A549 (cell line): ENCODE measurements around the gene FXYD4. TPM values are rescaled to one million over a fixed set of nuclear protein-coding genes. Genes with fewer than 3 reads are reported as not detected.
A peak's percentile ranks its signal among the peaks of the same experiment; 100 is the strongest.
"Not testable (repeated sequence)": the region's sequence is repeated elsewhere in the genome, so short reads cannot be mapped to it uniquely, and the experiment has no call there.

Experiments
- ATAC-seq, 2 experiments: fragments of 200-7000 bp in 1 of 2; fragments of >200 bp in 1 of 2; cut with Nextera tagmentation in 1 of 2; cut with Tn5 transposase in 1 of 2; 3 replicates each; pipeline versions ENCODE4 v1.8.0 to v1.9.1; 2018 to 2020; ENCODE audit warnings: mild to moderate bottlenecking in 1 of 2, moderate library complexity in 1 of 2
- CTCF ChIA-PET: fragments of 300-600 bp; sonication (Branson Sonifier 250); formaldehyde crosslinking; extraction: SDS; loops from one replicate; lab custom pipeline; 2021; ENCODE audit warnings: antibody characterized with exemption, inconsistent platforms; lab: Yijun Ruan, JAX
- POLR2A ChIA-PET: fragments of 350-600 bp; formaldehyde crosslinking; extraction: SDS; loops from one replicate; lab custom pipeline; 2021; ENCODE audit warnings: antibody characterized with exemption, inconsistent platforms; lab: Yijun Ruan, JAX
- DNase-seq, 2 experiments: peaks; one replicate each; pipeline versions ENCODE4 v3.0.0 to v3.0.0-alpha.2; 2011 to 2016; ENCODE audit warnings: low read depth in 1 of 2, low spot score in 1 of 2
- FAIRE-seq: peaks from 2 replicates; lab custom pipeline; 2011; peaks lifted over from hg19 to GRCh38; lab: Jason Lieb, UNC
- H3K27ac ChIP-seq, 2 experiments: fragments of >200 bp; sonication (Bioruptor Twin); formaldehyde crosslinking; 3 replicates each; pipeline ENCODE4 v1.5.1; 2016 to 2017
- H3K4me1 ChIP-seq: fragments of >200 bp; sonication (Bioruptor Twin); formaldehyde crosslinking; 3 replicates; pipeline ENCODE4 v1.6.1; 2016
- H3K4me2 ChIP-seq: fragments of >200 bp; sonication (Bioruptor Twin); formaldehyde crosslinking; 3 replicates; pipeline ENCODE4 v1.6.1; 2016
- H3K4me3 ChIP-seq: fragments of >200 bp; sonication (Bioruptor Twin); formaldehyde crosslinking; 3 replicates; pipeline ENCODE4 v1.5.1; 2016
- H3K9me3 ChIP-seq: fragments of >200 bp; sonication (Bioruptor Twin); formaldehyde crosslinking; 3 replicates; pipeline ENCODE4 v1.6.1; 2016
- ATOH8 ChIP-seq: fragments of 250-450 bp; sonication (Bioruptor Pico); IDR thresholded peaks from 2 replicates; pipeline ENCODE4 v1.5.0; 2020; ENCODE audit warnings: low read depth, mild to moderate bottlenecking, moderate library complexity
- BHLHE40 ChIP-seq: IDR thresholded peaks from 2 replicates; pipeline ENCODE4 v1.6.1; 2012; ENCODE audit warnings: low read depth, low read length, inconsistent platforms
- CBX8 ChIP-seq: fragments of 200-600 bp; sonication (generic); IDR thresholded peaks from 2 replicates; pipeline ENCODE4 v1.6.1; 2016
- CHD2 ChIP-seq: fragments of 150-350 bp; IDR thresholded peaks from 2 replicates; pipeline ENCODE4 v1.6.1; 2014; ENCODE audit warnings: low read length; ENCODE audit not compliant: partially characterized antibody
- CTCF ChIP-seq: fragments of >200 bp; sonication (Bioruptor Twin); formaldehyde crosslinking; IDR thresholded peaks from 3 replicates; pipeline ENCODE4 v1.5.1; 2016
- EHF ChIP-seq: fragments of 250-450 bp; sonication (Bioruptor Pico); IDR thresholded peaks from 2 replicates; pipeline ENCODE4 v1.5.0; 2020; ENCODE audit warnings: mild to moderate bottlenecking
- EHMT2 ChIP-seq: fragments of 200-600 bp; sonication (generic); IDR thresholded peaks from 2 replicates; pipeline ENCODE4 v1.6.1; 2016; ENCODE audit warnings: antibody characterized with exemption, low read depth, mild to moderate bottlenecking, moderate library complexity
- FOXS1 ChIP-seq: fragments of 250-450 bp; sonication (Bioruptor Pico); IDR thresholded peaks from 2 replicates; pipeline ENCODE4 v1.5.0; 2020; ENCODE audit warnings: mild to moderate bottlenecking, moderate library complexity
- GATA3 ChIP-seq: IDR thresholded peaks from 2 replicates; pipeline ENCODE4 v1.6.1; 2012; ENCODE audit warnings: borderline replicate concordance
- HDAC2 ChIP-seq: fragments of 200-600 bp; sonication (generic); IDR thresholded peaks from 2 replicates; pipeline ENCODE4 v1.6.1; 2016
- HES2 ChIP-seq: fragments of >200 bp; sonication (Bioruptor Twin); formaldehyde crosslinking; IDR thresholded peaks from 2 replicates; pipeline ENCODE4 v1.6.1; 2016
- HOXA7 ChIP-seq: fragments of 250-450 bp; sonication (Bioruptor Pico); IDR thresholded peaks from 2 replicates; pipeline ENCODE4 v1.5.0; 2020; ENCODE audit warnings: mild to moderate bottlenecking, moderate library complexity
- HOXB5 ChIP-seq: fragments of 250-450 bp; sonication (Bioruptor Pico); IDR thresholded peaks from 2 replicates; pipeline ENCODE4 v1.5.0; 2020; ENCODE audit warnings: mild to moderate bottlenecking, moderate library complexity
- KDM1A ChIP-seq: fragments of 200-600 bp; sonication (generic); IDR thresholded peaks from 2 replicates; pipeline ENCODE4 v1.6.1; 2016; ENCODE audit warnings: low read depth, mild to moderate bottlenecking
- KDM5A ChIP-seq: fragments of 200-600 bp; sonication (generic); IDR thresholded peaks from 2 replicates; pipeline ENCODE4 v1.6.1; 2016; ENCODE audit warnings: antibody characterized with exemption, mild to moderate bottlenecking
- MAFK ChIP-seq: fragments of 450-650 bp; IDR thresholded peaks from 2 replicates; pipeline ENCODE4 v1.6.1; 2014; ENCODE audit not compliant: partially characterized antibody
- MAZ ChIP-seq: fragments of 150-350 bp; IDR thresholded peaks from 2 replicates; pipeline ENCODE4 v1.6.1; 2014; ENCODE audit warnings: antibody characterized with exemption, low read depth, low read length, borderline replicate concordance
- NFE2L2 ChIP-seq: fragments of 150-350 bp; conservative IDR thresholded peaks from 2 replicates; pipeline ENCODE4 v1.6.1; 2014; ENCODE audit warnings: low read length
- POLR2A ChIP-seq: IDR thresholded peaks from 2 replicates; pipeline ENCODE4 v1.6.1; 2012; ENCODE audit warnings: mild to moderate bottlenecking, low read length
- RARB ChIP-seq: fragments of 250-450 bp; sonication (Bioruptor Pico); IDR thresholded peaks from 2 replicates; pipeline ENCODE4 v1.8.0; 2021; ENCODE audit warnings: mild to moderate bottlenecking, moderate library complexity
- RCOR1 ChIP-seq: fragments of 150-350 bp; IDR thresholded peaks from 2 replicates; pipeline ENCODE4 v1.6.1; 2014; ENCODE audit warnings: antibody characterized with exemption, low read length, low read depth
- RFX5 ChIP-seq: fragments of 450-650 bp; IDR thresholded peaks from 2 replicates; pipeline ENCODE4 v1.7.1; 2014; ENCODE audit warnings: antibody characterized with exemption, mild to moderate bottlenecking, moderate library complexity
- RNF2 ChIP-seq: fragments of 200-600 bp; sonication (generic); IDR thresholded peaks from 2 replicates; pipeline ENCODE4 v1.6.1; 2016; ENCODE audit warnings: low read depth, mild to moderate bottlenecking, antibody characterized with exemption, moderate library complexity, borderline replicate concordance
- TFCP2L1 ChIP-seq: fragments of 250-450 bp; sonication (Bioruptor Pico); IDR thresholded peaks from 2 replicates; pipeline ENCODE4 v1.5.0; 2021; ENCODE audit warnings: mild to moderate bottlenecking
- ZNF302 ChIP-seq: fragments of 250-450 bp; sonication (Bioruptor Pico); IDR thresholded peaks from 2 replicates; pipeline ENCODE4 v1.9.0; 2021; ENCODE audit warnings: inconsistent platforms, mild to moderate bottlenecking, moderate library complexity
- WGBS: methylation state at CpG from one replicate; pipeline ENCODE4 v1.1.6; 2017; ENCODE audit errors: missing lambda C conversion rate; 5-methylcytosine and 5-hydroxymethylcytosine counted together
- polyA plus RNA-seq, 4 experiments: library from polyadenylated mRNA; depleted of rRNA in 3 of 4; stranded (reverse); fragments of >200 nt; fragmentation: RNase III in 1 of 4; extraction: RNeasy Plus Mini Kit Qiagen cat#74134 plus additional on column Dnase treatment in 1 of 4; gene quantifications; 2 replicates in 3 of 4; 3 replicates in 1 of 4; pipeline ENCODE4 v1.2.3, GENCODE V29; 2011 to 2017
- TF ChIP-seq, protein P1 (sequence below): fragments of 150-350 bp; IDR thresholded peaks from 2 replicates; pipeline ENCODE4 v1.6.1; 2014; ENCODE audit warnings: low read depth, mild to moderate bottlenecking, low read length

Gene FXYD4
- polyA plus RNA-seq, 2 of the 4 experiments (the other 2 are of a cell fraction), result not detected

DNA sequence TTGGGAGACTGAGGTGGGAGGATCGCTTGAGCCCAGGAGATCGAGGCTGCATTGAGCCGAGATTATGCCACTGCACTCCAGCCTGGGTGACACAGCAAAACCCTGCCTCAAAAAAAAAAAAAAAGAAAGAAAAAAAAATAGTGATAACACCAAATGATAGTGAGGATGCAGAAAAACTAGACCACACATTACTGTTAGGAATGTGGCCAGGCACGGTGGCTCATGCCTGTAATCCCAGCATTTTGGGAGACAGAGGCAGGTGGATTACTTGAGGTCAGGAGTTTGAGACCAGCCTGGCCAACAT is 40.7 kb upstream of the FXYD4 start:
- peaks cover 34% of the 10 kb centered on the region for H3K4me1 ChIP-seq
- H3K27ac ChIP-seq, result peak overlapping the region; percentile 57 to 80
- POLR2A ChIA-PET, DNase-seq, FAIRE-seq, H3K9me3 ChIP-seq: not testable (repeated sequence)
- CTCF ChIA-PET, result interaction anchor here (0.7 to 2.2 kb wide), 2 partner anchors 16 to 38 kb away, joined by 5 to 6 read pairs; no protein-coding TSS in a partner anchor
- H3K4me2 ChIP-seq, result peak overlapping the region; percentile 9; the same call in 2 of the 3 replicates
- WGBS, result 39% methylated on average over 4 of the region's 4 CpGs
- peak in 1 of 2 experiments; percentile 23; a peak in 3 of 6 replicates for ATAC-seq
- peak; percentile 26 for TF ChIP-seq MAFK
- TF ChIP-seq, all 56 proteins: peak for 1; not testable (repeated sequence) for 55
- H3K4me3 ChIP-seq, result not testable (repeated sequence)

- Histone ChIP-seq H3K4me3 (no peak overlapping the region), H3K27ac (peak overlapping the region; percentile 30 to 65; a peak in 3 of 6 replicates), H3K9me3 (no peaks in the 10 kb centered on the region)
- no peak for TF ChIP-seq KDM1A
- no peak for TF ChIP-seq RFX5
- TF ChIP-seq ATOH8, result no peak
- no peak for TF ChIP-seq RCOR1
- TF ChIP-seq CTCF, result no peak
- no peak for TF ChIP-seq BHLHE40
- no peak for TF ChIP-seq EHF (CRISPR knock-in tag)
- TF ChIP-seq NFE2L2, result no peak
- TF ChIP-seq, protein P1, sequence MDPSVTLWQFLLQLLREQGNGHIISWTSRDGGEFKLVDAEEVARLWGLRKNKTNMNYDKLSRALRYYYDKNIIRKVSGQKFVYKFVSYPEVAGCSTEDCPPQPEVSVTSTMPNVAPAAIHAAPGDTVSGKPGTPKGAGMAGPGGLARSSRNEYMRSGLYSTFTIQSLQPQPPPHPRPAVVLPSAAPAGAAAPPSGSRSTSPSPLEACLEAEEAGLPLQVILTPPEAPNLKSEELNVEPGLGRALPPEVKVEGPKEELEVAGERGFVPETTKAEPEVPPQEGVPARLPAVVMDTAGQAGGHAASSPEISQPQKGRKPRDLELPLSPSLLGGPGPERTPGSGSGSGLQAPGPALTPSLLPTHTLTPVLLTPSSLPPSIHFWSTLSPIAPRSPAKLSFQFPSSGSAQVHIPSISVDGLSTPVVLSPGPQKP, result no peak
- TF ChIP-seq HOXB5 (CRISPR knock-in tag), result no peak
- no peak for TF ChIP-seq RARB
- TF ChIP-seq HDAC2, result no peak
- TF ChIP-seq FOXS1 (CRISPR knock-in tag), result no peak
- no peak for TF ChIP-seq HOXA7 (CRISPR knock-in tag)
- TF ChIP-seq HES2, result no peak
- no peak for TF ChIP-seq EHMT2
- no peak for TF ChIP-seq POLR2A
- TF ChIP-seq, all 56 proteins: peak for 0
- Histone ChIP-seq H3K4me1 (peaks cover 52% of the 10 kb centered on the region), H3K4me2 (no peak overlapping the region)
- CTCF ChIA-PET, result no interaction called here
- WGBS, result 74% methylated on average over 3 of the region's 3 CpGs
- DNase-seq, result no peak
- POLR2A ChIA-PET, result no interaction called here
- FAIRE-seq, result no peak
- ATAC-seq, result no peak
Observed at GRCh38 chr10:43333653-43334052, 37.8 kb upstream of the FXYD4 start.

GRCh38 chr10:43336061-43336460 is 35.4 kb upstream of the FXYD4 start:
- peak overlapping the region; percentile 51; the same call in 2 of the 3 replicates for H3K4me2 ChIP-seq
- H3K4me3 ChIP-seq, result no peak overlapping the region
- peaks cover 63% of the 10 kb centered on the region for H3K4me1 ChIP-seq
- CTCF ChIA-PET, result interaction anchor here (1.5 to 1.7 kb wide), 3 partner anchors 13 to 70 kb away, joined by 4 to 7 read pairs (median 7); no protein-coding TSS in a partner anchor
- WGBS, result 75% methylated on average over 3 of the region's 3 CpGs
- no peak for DNase-seq
- no peak for TF ChIP-seq TFCP2L1
- no peak for TF ChIP-seq RNF2
- TF ChIP-seq RFX5, result no peak
- TF ChIP-seq ZNF302 (CRISPR knock-in tag), result no peak
- no peak for TF ChIP-seq CHD2
- no peak for TF ChIP-seq MAZ
- no peak for TF ChIP-seq BHLHE40
- TF ChIP-seq KDM5A, result no peak
- TF ChIP-seq HDAC2, result no peak
- TF ChIP-seq CBX8, result no peak
- TF ChIP-seq HOXA7 (CRISPR knock-in tag), result no peak
- no peak for TF ChIP-seq GATA3
- POLR2A ChIA-PET, result interaction anchor here (1.1 kb wide), 1 partner anchor 31 kb away, joined by 3 read pairs; no protein-coding TSS in a partner anchor
- H3K9me3 ChIP-seq, result no peaks in the 10 kb centered on the region
- peak overlapping the region; percentile 92 to 98 for H3K27ac ChIP-seq
- FAIRE-seq, result no peak
- ATAC-seq, result no peak
